HCT116 (cell line): ENCODE measurements around the gene NFATC2IP. TPM values are rescaled to one million over a fixed set of nuclear protein-coding genes. Genes with fewer than 3 reads are reported as not detected.

Experiments used
- ATAC-seq: fragments of 200-7000 bp; cut with Tn5 transposase; 2 replicates; pipeline ENCODE4 v1.9.1; 2020; ENCODE audit warnings: mild to moderate bottlenecking, moderate library complexity
- BruUV-seq: library from RNA; stranded (reverse); fragments of 400-500 nt; replicated peaks from 2 replicates; lab custom pipeline; 2021; lab: Mats Ljungman, UMichigan
- CTCF ChIA-PET: fragments of 300-600 bp; sonication (Branson Sonifier 250); formaldehyde crosslinking; loops from one replicate; lab custom pipeline; 2021; ENCODE audit warnings: antibody characterized with exemption; lab: Charles Lee
- POLR2A ChIA-PET: fragments of 300-600, 350-600 bp; sonication (Branson Sonifier 250); formaldehyde crosslinking; loops from one replicate; lab custom pipeline; 2021; ENCODE audit warnings: antibody characterized with exemption; lab: Charles Lee
- RAD21 ChIA-PET, 2 experiments: fragments of 300-600 bp; sonication (Branson Sonifier 250); formaldehyde crosslinking; loops; one replicate each; lab custom pipeline; 2023; ENCODE audit warnings: low total read pairs in 2 of 2; ENCODE audit not compliant: uncharacterized antibody in 2 of 2, unreplicated experiment in 2 of 2, low non-redundant PET in 1 of 2; lab: Charles Lee
- DNase-seq: peaks from one replicate; pipeline ENCODE4 v3.0.0-alpha.2; 2010; ENCODE audit warnings: low read depth, low spot score
- H2AFZ ChIP-seq: fragments of 200-600 bp; shearing (Covaris generic), sonication (generic); 2 replicates; pipeline ENCODE4 v1.6.1; 2017; ENCODE audit warnings: low read depth, mixed run types, mixed read lengths, antibody characterized with exemption, low read length; ENCODE audit not compliant: poor library complexity, severe bottlenecking
- H3K27ac ChIP-seq: 2 replicates; pipeline ENCODE4 v1.5.1; 2012; ENCODE audit warnings: low read depth, low read length
- H3K27me3 ChIP-seq: fragments of 200-600 bp; sonication (generic); 2 replicates; pipeline ENCODE4 v1.6.1; 2016; ENCODE audit warnings: mixed run types, low read length, mixed read lengths; ENCODE audit not compliant: insufficient read depth
- H3K36me3 ChIP-seq, 2 experiments: fragments of 200-500 bp in 1 of 2; fragments of 200-600 bp in 1 of 2; sonication (Bioruptor generic) in 1 of 2; sonication (generic) in 1 of 2; 2 replicates each; pipeline versions ENCODE4 v1.5.1 to v1.6.1; 2014 to 2016; ENCODE audit warnings: low read length in 2 of 2, inconsistent platforms in 1 of 2, mixed read lengths in 1 of 2, mixed run types in 1 of 2; ENCODE audit not compliant: insufficient read depth in 2 of 2, control insufficient read depth in 1 of 2
- H3K4me1 ChIP-seq, 2 experiments: fragments of 200-600 bp in 1 of 2; sonication (generic) in 1 of 2; 2 replicates each; pipeline versions ENCODE4 v1.5.1 to v1.6.1; 2012 to 2017; ENCODE audit warnings: low read length in 2 of 2, inconsistent platforms in 1 of 2, mild to moderate bottlenecking in 1 of 2, mixed read lengths in 1 of 2, mixed run types in 1 of 2, moderate library complexity in 1 of 2; ENCODE audit not compliant: insufficient read depth in 2 of 2, control insufficient read depth in 1 of 2
- H3K4me2 ChIP-seq: fragments of 200-600 bp; sonication (generic); 2 replicates; pipeline ENCODE4 v1.6.1; 2017; ENCODE audit warnings: mixed run types, low read length, mixed read lengths
- H3K4me3 ChIP-seq, 2 experiments: fragments of 200-600 bp in 1 of 2; sonication (generic) in 1 of 2; replicated peaks in 1 of 2; 2 replicates each; pipeline ENCODE4 v1.5.1; 2011 to 2016; ENCODE audit warnings: low read length in 2 of 2, control low read depth in 1 of 2, low read depth in 1 of 2, mild to moderate bottlenecking in 1 of 2, mixed read lengths in 1 of 2, mixed run types in 1 of 2
- H3K79me2 ChIP-seq: fragments of 200-600 bp; sonication (generic); 2 replicates; pipeline ENCODE4 v1.6.1; 2017; ENCODE audit warnings: mild to moderate bottlenecking, mixed run types, low read length, moderate library complexity, mixed read lengths; ENCODE audit not compliant: insufficient read depth
- H3K9ac ChIP-seq: fragments of 200-600 bp; sonication (generic); 2 replicates; pipeline ENCODE4 v1.6.1; 2016; ENCODE audit warnings: low read length, mixed read lengths
- H3K9me2 ChIP-seq: fragments of 200-600 bp; sonication (generic), shearing (Covaris generic); 2 replicates; pipeline ENCODE4 v1.6.1; 2017; ENCODE audit warnings: mixed run types, mild to moderate bottlenecking, moderate library complexity; ENCODE audit not compliant: insufficient read depth
- H3K9me3 ChIP-seq, 2 experiments: fragments of 200-500 bp in 1 of 2; fragments of 200-600 bp in 1 of 2; sonication (Bioruptor generic) in 1 of 2; sonication (generic) in 1 of 2; 2 replicates each; pipeline ENCODE4 v1.6.1; 2014 to 2017; ENCODE audit warnings: low read length in 2 of 2, mixed read lengths in 2 of 2, inconsistent platforms in 1 of 2, low read depth in 1 of 2, mild to moderate bottlenecking in 1 of 2, mixed run types in 1 of 2, moderate library complexity in 1 of 2; ENCODE audit not compliant: control insufficient read depth in 1 of 2, insufficient read depth in 1 of 2
- H4K20me1 ChIP-seq: fragments of 200-600 bp; sonication (generic), shearing (Covaris generic); 2 replicates; pipeline ENCODE4 v1.6.1; 2017; ENCODE audit warnings: mixed run types, mild to moderate bottlenecking, moderate library complexity; ENCODE audit not compliant: insufficient read depth
- ELF1 ChIP-seq: IDR thresholded peaks from 2 replicates; pipeline ENCODE4 v1.6.1; 2012; ENCODE audit warnings: low read depth, borderline replicate concordance
- JUND ChIP-seq: IDR thresholded peaks from 2 replicates; pipeline ENCODE4 v1.6.1; 2012
- POLR2A ChIP-seq: IDR thresholded peaks from 2 replicates; pipeline ENCODE4 v1.7.0; 2011; ENCODE audit warnings: borderline replicate concordance; ENCODE audit not compliant: insufficient read depth, insufficient read length; ENCODE audit errors: extremely low read depth
- RAD21 ChIP-seq: IDR thresholded peaks from 2 replicates; pipeline ENCODE4 v1.6.1; 2012; ENCODE audit warnings: low read depth, mild to moderate bottlenecking
- SIN3A ChIP-seq: IDR thresholded peaks from 2 replicates; pipeline ENCODE4 v1.6.1; 2012; ENCODE audit warnings: low read depth
- SP1 ChIP-seq: IDR thresholded peaks from 2 replicates; pipeline ENCODE4 v1.6.1; 2012; ENCODE audit warnings: low read depth
- ZFX ChIP-seq: fragments of 450-650 bp; IDR thresholded peaks from 2 replicates; pipeline ENCODE4 v1.6.1; 2017
- ZNF274 ChIP-seq: fragments of 200-500 bp; sonication (Bioruptor generic); IDR thresholded peaks from 2 replicates; pipeline ENCODE4 v1.6.1; 2014; ENCODE audit warnings: mild to moderate bottlenecking, low read depth, low read length, inconsistent platforms
- intact Hi-C: fragments of 100-400 bp; cut with micrococcal nuclease; formaldehyde crosslinking; loops from 2 replicates; pipeline ENCODE4 v1.10.0; 2022
- total RNA-seq: library from RNA; stranded (reverse); gene quantifications from one replicate; pipeline ENCODE4 v1.2.1, GENCODE V29; 2021; ENCODE audit not compliant: unreplicated experiment
- TF ChIP-seq, protein P1 (sequence below): IDR thresholded peaks from 2 replicates; pipeline ENCODE4 v1.6.1; 2012; ENCODE audit warnings: low read depth

NFATC2IP gene
- total RNA-seq, 1 experiment from 2014 or later, result 41.4 TPM

DNA sequence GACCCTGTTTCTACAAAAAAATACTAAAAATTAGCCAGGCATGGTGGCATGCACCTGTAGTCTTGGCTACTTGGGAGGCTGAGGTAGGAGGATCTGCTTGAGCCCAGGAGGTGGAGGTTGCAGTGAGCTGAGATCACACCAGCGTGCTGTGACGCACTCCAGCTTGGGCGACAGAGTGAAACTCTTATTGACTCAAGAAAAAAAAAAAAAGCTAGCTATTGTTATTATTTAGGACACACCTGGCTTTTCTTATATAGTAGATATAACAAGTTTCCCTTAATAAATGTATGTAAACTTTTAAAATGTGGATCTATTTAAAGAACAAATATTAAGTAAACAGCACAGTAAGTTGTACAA lies 27.5 kb upstream of the NFATC2IP start:
- peak overlapping the region; percentile 100 for H3K4me2 ChIP-seq
- intact Hi-C loops, result no loop called here
- CTCF ChIA-PET, result interaction anchor here (1.2 to 1.8 kb wide), 2 partner anchors 11 to 22 kb away, joined by 5 to 10 read pairs; no protein-coding TSS in a partner anchor

More for the DNA sequence above, 27.5 kb upstream of the NFATC2IP start:
- no peaks in the 10 kb centered on the region for H4K20me1 ChIP-seq
- H3K36me3 ChIP-seq, result peaks cover 4 to 7% of the 10 kb centered on the region in 2 experiments; a peak in 2 of 4 replicates
- H3K9ac ChIP-seq, result no peak overlapping the region
- H2AFZ ChIP-seq, result no peak overlapping the region
- POLR2A ChIA-PET, result interaction anchor here (0.6 to 1.1 kb wide), 3 partner anchors 23 to 65 kb away, joined by 3 read pairs; partner anchors contain the start of gene SH2B1
- TF ChIP-seq ELF1 (no peak), ZNF274 (no peak), RAD21 (no peak), POLR2A (no peak), ZFX (no peak), SIN3A (no peak), JUND (no peak), SP1 (no peak)
- TF ChIP-seq, protein P1, sequence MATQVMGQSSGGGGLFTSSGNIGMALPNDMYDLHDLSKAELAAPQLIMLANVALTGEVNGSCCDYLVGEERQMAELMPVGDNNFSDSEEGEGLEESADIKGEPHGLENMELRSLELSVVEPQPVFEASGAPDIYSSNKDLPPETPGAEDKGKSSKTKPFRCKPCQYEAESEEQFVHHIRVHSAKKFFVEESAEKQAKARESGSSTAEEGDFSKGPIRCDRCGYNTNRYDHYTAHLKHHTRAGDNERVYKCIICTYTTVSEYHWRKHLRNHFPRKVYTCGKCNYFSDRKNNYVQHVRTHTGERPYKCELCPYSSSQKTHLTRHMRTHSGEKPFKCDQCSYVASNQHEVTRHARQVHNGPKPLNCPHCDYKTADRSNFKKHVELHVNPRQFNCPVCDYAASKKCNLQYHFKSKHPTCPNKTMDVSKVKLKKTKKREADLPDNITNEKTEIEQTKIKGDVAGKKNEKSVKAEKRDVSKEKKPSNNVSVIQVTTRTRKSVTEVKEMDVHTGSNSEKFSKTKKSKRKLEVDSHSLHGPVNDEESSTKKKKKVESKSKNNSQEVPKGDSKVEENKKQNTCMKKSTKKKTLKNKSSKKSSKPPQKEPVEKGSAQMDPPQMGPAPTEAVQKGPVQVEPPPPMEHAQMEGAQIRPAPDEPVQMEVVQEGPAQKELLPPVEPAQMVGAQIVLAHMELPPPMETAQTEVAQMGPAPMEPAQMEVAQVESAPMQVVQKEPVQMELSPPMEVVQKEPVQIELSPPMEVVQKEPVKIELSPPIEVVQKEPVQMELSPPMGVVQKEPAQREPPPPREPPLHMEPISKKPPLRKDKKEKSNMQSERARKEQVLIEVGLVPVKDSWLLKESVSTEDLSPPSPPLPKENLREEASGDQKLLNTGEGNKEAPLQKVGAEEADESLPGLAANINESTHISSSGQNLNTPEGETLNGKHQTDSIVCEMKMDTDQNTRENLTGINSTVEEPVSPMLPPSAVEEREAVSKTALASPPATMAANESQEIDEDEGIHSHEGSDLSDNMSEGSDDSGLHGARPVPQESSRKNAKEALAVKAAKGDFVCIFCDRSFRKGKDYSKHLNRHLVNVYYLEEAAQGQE, result no peak
- TF ChIP-seq, all 23 proteins: peak for 0
- RAD21 ChIA-PET, result interaction anchor here in 1 of 2 experiments (0.6 kb wide), 1 partner anchor 26 kb away, joined by 3 read pairs; no protein-coding TSS in a partner anchor
- Histone ChIP-seq H3K9me2 (no peaks in the 10 kb centered on the region), H3K27ac (peak overlapping the region; percentile 75; the same call in 1 of the 2 replicates), H3K4me1 (peaks cover 7 to 20% of the 10 kb centered on the region in 2 experiments), H3K27me3 (no peaks in the 10 kb centered on the region), H3K79me2 (no peaks in the 10 kb centered on the region; the same call in 1 of the 2 replicates), H3K4me3 (no peak overlapping the region), H3K9me3 (no peaks in the 10 kb centered on the region)
- ATAC-seq, result no peak
- no TSS peak for BruUV-seq
- DNase-seq, result no peak
